MCF 10A (cell line): Measurements from ENCODE around the gene UTS2B. TPM values are rescaled to one million over a fixed set of nuclear protein-coding genes. Genes with fewer than 3 reads are reported as not detected.
A peak's percentile ranks its signal among the peaks of the same experiment; 100 is the strongest.
"Not testable (repeated sequence)": the region's sequence is repeated elsewhere in the genome, so short reads cannot be mapped to it uniquely, and the experiment has no call there.

ENCODE experiments used
- BruUV-seq: library from RNA; stranded (reverse); fragments of 400-500 nt; replicated peaks from 2 replicates; lab custom pipeline; 2021; lab: Mats Ljungman, UMichigan
- CTCF ChIA-PET: fragments of 300-600 bp; sonication (Branson Sonifier 250); formaldehyde crosslinking; extraction: SDS; loops from one replicate; lab custom pipeline; 2021; ENCODE audit warnings: antibody characterized with exemption, inconsistent platforms; lab: Yijun Ruan, JAX
- POLR2A ChIA-PET: fragments of 300-600, 350-650 bp; sonication (Branson Sonifier 250); formaldehyde crosslinking; extraction: SDS; loops from one replicate; lab custom pipeline; 2020; ENCODE audit warnings: antibody characterized with exemption, inconsistent platforms; lab: Yijun Ruan, JAX
- DNase-seq: peaks from one replicate; pipeline ENCODE4 v3.0.0-alpha.2; 2018; ENCODE audit not compliant: unreplicated experiment
- H3K27ac Mint-ChIP-seq: one replicate; pipeline ENCODE4 v1.8.0; 2022; ENCODE audit warnings: mild to moderate bottlenecking, low read depth, mixed read lengths; ENCODE audit not compliant: unreplicated experiment
- H3K27me3 Mint-ChIP-seq: one replicate; pipeline ENCODE4 v1.8.0; 2022; ENCODE audit warnings: mixed read lengths; ENCODE audit not compliant: insufficient read depth, unreplicated experiment
- H3K36me3 Mint-ChIP-seq: one replicate; pipeline ENCODE4 v1.8.0; 2022; ENCODE audit warnings: mild to moderate bottlenecking, moderate library complexity, mixed read lengths; ENCODE audit not compliant: insufficient read depth, unreplicated experiment
- H3K4me1 Mint-ChIP-seq: one replicate; pipeline ENCODE4 v1.8.0; 2022; ENCODE audit warnings: mixed read lengths; ENCODE audit not compliant: insufficient read depth, unreplicated experiment
- H3K4me3 Mint-ChIP-seq: one replicate; pipeline ENCODE4 v1.8.0; 2022; ENCODE audit warnings: mild to moderate bottlenecking, moderate library complexity, mixed read lengths; ENCODE audit not compliant: unreplicated experiment
- H3K9me3 Mint-ChIP-seq: one replicate; pipeline ENCODE4 v1.8.0; 2022; ENCODE audit warnings: mixed read lengths; ENCODE audit not compliant: unreplicated experiment
- CTCF ChIP-seq: fragments of 200-600 bp; IDR thresholded peaks from one replicate; pipeline ENCODE4 v1.8.0; 2022; ENCODE audit warnings: antibody characterized with exemption, mild to moderate bottlenecking; ENCODE audit not compliant: unreplicated experiment
- intact Hi-C: fragments of 100-400 bp; cut with micrococcal nuclease; formaldehyde crosslinking; loops from 2 replicates; pipeline ENCODE4 v1.14.1; 2022
- total RNA-seq: library from RNA; stranded (reverse); gene quantifications from 2 replicates; pipeline ENCODE4 v1.2.3, GENCODE V29; 2022

Gene UTS2B
- total RNA-seq, 1 experiment from 2014 or later, result 0.26 TPM

DNA sequence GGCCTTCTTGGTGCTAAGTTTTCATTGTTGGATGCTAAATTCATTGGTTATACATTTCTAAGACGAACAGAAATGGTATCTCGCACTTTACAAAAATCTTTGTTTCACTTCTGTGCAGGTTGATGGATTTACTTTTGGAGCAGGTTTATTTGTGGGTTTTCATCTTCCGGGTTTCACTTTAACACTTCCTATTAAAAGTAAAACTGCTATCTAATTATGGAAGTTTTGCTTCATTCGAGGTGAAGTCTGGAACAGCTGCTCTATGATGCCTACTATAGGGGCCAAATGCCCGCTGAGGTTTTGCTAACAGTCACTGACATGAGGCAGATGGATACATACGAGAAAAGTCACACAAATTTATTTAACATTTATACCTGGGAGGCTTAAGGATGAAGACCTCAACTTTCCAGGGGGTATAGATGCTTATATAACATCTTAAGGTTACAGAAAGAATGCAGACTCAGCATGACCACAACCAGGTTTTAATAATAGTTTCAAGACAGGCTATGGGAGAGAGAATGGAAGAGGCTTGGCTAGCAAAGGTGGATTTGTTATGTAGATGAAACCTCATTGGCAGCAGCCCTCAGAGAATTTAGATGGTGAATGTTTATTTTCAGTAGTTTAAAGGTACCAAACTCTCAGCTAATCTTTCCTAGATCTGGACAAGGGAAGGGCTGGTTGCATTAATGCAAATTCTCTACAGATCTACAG lies 77.1 kb downstream of the UTS2B start:
- BruUV-seq, result no TSS peak
- intact Hi-C loops, result no loop called here
- no peak for TF ChIP-seq CTCF
- no peak for DNase-seq
- Mint-ChIP-seq H3K4me3 (no peak overlapping the region), H3K27me3 (no peaks in the 10 kb centered on the region), H3K36me3 (no peaks in the 10 kb centered on the region), H3K4me1 (no peaks in the 10 kb centered on the region), H3K27ac (no peak overlapping the region), H3K9me3 (no peaks in the 10 kb centered on the region)
- ChIA-PET POLR2A (no interaction called here), CTCF (no interaction called here)

DNA sequence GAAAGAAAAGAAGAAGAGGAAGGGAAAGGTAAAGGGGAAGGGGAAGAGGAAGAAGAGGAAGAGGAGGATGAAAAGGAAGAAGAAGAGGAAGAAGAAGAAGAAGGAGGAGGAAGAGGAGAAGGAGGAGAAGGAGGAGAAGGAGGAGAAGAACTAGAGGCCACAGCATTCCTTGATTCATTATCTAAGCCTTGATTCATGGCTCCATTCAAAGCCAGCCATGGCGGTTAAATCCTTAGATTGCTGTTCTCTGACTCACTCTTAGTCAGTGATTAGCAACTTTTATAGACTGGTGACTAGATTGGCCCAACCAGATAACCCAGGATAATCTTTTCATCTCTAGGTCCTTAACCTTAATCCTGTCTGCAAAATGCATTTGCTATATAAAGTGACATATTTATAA lies 83.7 kb downstream of the UTS2B start:
- CTCF ChIA-PET, result interaction anchor here (0.7 kb wide), 1 partner anchor 20 kb away, joined by 6 read pairs; no protein-coding TSS in a partner anchor
- H3K4me1 Mint-ChIP-seq, result peaks cover 6% of the 10 kb centered on the region
- H3K27ac Mint-ChIP-seq, result no peak overlapping the region
- no peaks in the 10 kb centered on the region for H3K27me3 Mint-ChIP-seq
- H3K4me3 Mint-ChIP-seq, result no peak overlapping the region
- intact Hi-C loops, result loop anchor here (10.0 kb wide), 1 partner anchor 1198 kb away; no protein-coding TSS in a partner anchor
- no peaks in the 10 kb centered on the region for H3K36me3 Mint-ChIP-seq
- POLR2A ChIA-PET, result no interaction called here
- no TSS peak for BruUV-seq
- no peaks in the 10 kb centered on the region for H3K9me3 Mint-ChIP-seq
- TF ChIP-seq CTCF, result no peak
- DNase-seq, result peak; percentile 34

- H3K4me1 Mint-ChIP-seq, DNase-seq, H3K4me3 Mint-ChIP-seq, H3K27me3 Mint-ChIP-seq, H3K27ac Mint-ChIP-seq, H3K9me3 Mint-ChIP-seq, BruUV-seq, H3K36me3 Mint-ChIP-seq: not testable (repeated sequence)
- intact Hi-C loops, result loop anchor here (10.0 kb wide), 1 partner anchor 1199 kb away; no protein-coding TSS in a partner anchor
- ChIA-PET POLR2A (interaction anchor here (0.7 kb wide), 1 partner anchor 100 kb away, joined by 4 read pairs; no protein-coding TSS in a partner anchor), CTCF (interaction anchor here (1.0 kb wide), 1 partner anchor 1198 kb away, joined by 5 read pairs; no protein-coding TSS in a partner anchor)
Measured at GRCh38 chr3:191246034-191246433, 84.3 kb downstream of the UTS2B start.

GRCh38 chr3:191244242-191244867 lies 86.0 kb downstream of the UTS2B start:
- peak; percentile 30 for DNase-seq
- intact Hi-C loops, result loop anchor here (2.0 to 10.0 kb wide), 2 partner anchors 144 to 1200 kb away; no protein-coding TSS in a partner anchor
- ChIA-PET CTCF (interaction anchor here (0.5 to 1.3 kb wide), 5 partner anchors 86 to 1200 kb away, joined by 3 to 4 read pairs (median 3); partner anchors contain the start of gene UTS2B), POLR2A (interaction anchor here (0.7 to 1.8 kb wide), 3 partner anchors 85 to 133 kb away, joined by 3 to 4 read pairs (median 3); partner anchors contain the start of gene CCDC50)
- no peaks in the 10 kb centered on the region for H3K36me3 Mint-ChIP-seq
- no peak for TF ChIP-seq CTCF
- no peak overlapping the region for H3K4me3 Mint-ChIP-seq
- H3K27me3 Mint-ChIP-seq, result no peaks in the 10 kb centered on the region
- H3K4me1 Mint-ChIP-seq, result peaks cover 6% of the 10 kb centered on the region
- no peak overlapping the region for H3K27ac Mint-ChIP-seq
- no peaks in the 10 kb centered on the region for H3K9me3 Mint-ChIP-seq
- no TSS peak for BruUV-seq
